ENCODE measurements around the gene GCAT. TPM values are rescaled to one million over a fixed set of nuclear protein-coding genes. Genes with fewer than 3 reads are reported as not detected.

The GCAT gene
- total and polyA plus RNA-seq, 4 donors, result 20.7 to 32.6 (median 29.8) TPM

GRCh38 chr22:37790234-37790633 lies 17.5 kb upstream of the GCAT start (continued):
- TF ChIP-seq ATF3 (IDR thresholded peaks at IDR 0.05), result no peak
- TF ChIP-seq, protein P1, sequence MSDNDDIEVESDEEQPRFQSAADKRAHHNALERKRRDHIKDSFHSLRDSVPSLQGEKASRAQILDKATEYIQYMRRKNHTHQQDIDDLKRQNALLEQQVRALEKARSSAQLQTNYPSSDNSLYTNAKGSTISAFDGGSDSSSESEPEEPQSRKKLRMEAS (IDR thresholded peaks at IDR 0.05), result no peak
- no peak for TF ChIP-seq HNF4G (IDR thresholded peaks at IDR 0.05)
- TF ChIP-seq YY1 (IDR thresholded peaks at IDR 0.05), result no peak

- Histone ChIP-seq H3K4me3 (ENCODE audit: low read depth in 1 of 3, low read length in 3 of 3) (no peak overlapping the region), H3K27me3 (ENCODE audit: control insufficient read depth in 4 of 4, insufficient read depth in 4 of 4, low read length in 3 of 4) (no peaks in the 10 kb centered on the region), H3K27ac (ENCODE audit: low read depth in 1 of 2, low read length in 2 of 2) (no peak overlapping the region), H3K4me1 (ENCODE audit: control insufficient read depth in 4 of 4, insufficient read depth in 4 of 4, low read length in 3 of 4) (peaks cover 0 to 2% (median 0%) of the 10 kb centered on the region in 4 donors), H3K9me3 (ENCODE audit: control insufficient read depth in 4 of 4, low read length in 3 of 4) (no peaks in the 10 kb centered on the region), H3K36me3 (ENCODE audit: control insufficient read depth in 4 of 4, insufficient read depth in 3 of 4, low read depth in 1 of 4, low read length in 3 of 4) (no peaks in the 10 kb centered on the region), H3K9ac (ENCODE audit: low read depth in 1 of 2, low read length in 2 of 2) (no peak overlapping the region)
- WGBS, result 80% methylated on average over 6 of the region's 6 CpGs
- TF ChIP-seq, protein P1 (IDR thresholded peaks at IDR 0.05), result no peak
- TF ChIP-seq RAD21 (IDR thresholded peaks at IDR 0.05), result no peak
- no peak for TF ChIP-seq HNF4G (IDR thresholded peaks at IDR 0.05)
- TF ChIP-seq, protein P2, sequence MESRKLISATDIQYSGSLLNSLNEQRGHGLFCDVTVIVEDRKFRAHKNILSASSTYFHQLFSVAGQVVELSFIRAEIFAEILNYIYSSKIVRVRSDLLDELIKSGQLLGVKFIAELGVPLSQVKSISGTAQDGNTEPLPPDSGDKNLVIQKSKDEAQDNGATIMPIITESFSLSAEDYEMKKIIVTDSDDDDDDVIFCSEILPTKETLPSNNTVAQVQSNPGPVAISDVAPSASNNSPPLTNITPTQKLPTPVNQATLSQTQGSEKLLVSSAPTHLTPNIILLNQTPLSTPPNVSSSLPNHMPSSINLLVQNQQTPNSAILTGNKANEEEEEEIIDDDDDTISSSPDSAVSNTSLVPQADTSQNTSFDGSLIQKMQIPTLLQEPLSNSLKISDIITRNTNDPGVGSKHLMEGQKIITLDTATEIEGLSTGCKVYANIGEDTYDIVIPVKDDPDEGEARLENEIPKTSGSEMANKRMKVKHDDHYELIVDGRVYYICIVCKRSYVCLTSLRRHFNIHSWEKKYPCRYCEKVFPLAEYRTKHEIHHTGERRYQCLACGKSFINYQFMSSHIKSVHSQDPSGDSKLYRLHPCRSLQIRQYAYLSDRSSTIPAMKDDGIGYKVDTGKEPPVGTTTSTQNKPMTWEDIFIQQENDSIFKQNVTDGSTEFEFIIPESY (IDR thresholded peaks at IDR 0.05), result no peak
- TF ChIP-seq ATF3 (IDR thresholded peaks at IDR 0.05), result no peak
- TF ChIP-seq NR2F2 (IDR thresholded peaks at IDR 0.05), result no peak
- TF ChIP-seq TAF1 (conservative IDR thresholded peaks at IDR 0.05), result no peak
- TF ChIP-seq JUND (IDR thresholded peaks at IDR 0.05), result no peak
- TF ChIP-seq FOXA1 (IDR thresholded peaks at IDR 0.05), result no peak
- TF ChIP-seq EGR1 (IDR thresholded peaks at IDR 0.05; ENCODE audit: low read depth in 2 of 2), result no peak
- TF ChIP-seq SP1 (IDR thresholded peaks at IDR 0.05), result no peak
- no peak for TF ChIP-seq HNF4A (conservative IDR thresholded peaks at IDR 0.05)
- no peak for DNase-seq (ENCODE audit: low spot score)
These were observed 15.2 kb upstream of the GCAT start for GRCh38 chr22:37792494-37792893.

DNA sequence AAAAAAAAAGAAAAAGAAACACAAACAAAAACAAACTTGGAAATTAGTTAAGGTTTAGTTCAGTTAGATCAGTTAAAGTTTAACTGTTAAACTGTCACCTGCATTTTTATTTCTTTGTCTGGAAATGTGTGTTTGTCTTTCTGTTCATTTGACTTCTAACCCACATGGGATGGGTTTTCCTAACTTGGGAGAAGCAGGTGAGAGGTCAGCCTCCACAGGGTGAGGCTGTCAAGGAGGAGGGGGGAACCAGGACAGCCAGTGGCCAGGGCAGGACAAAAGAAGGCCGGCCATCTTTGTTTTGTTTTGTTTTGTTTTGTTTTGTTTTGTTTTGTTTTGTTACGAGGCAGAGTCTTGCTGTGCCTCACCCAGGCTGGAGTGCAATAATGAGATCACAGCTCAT lies 13.4 kb upstream of the GCAT start:
- 79% methylated on average over 2 of the region's 2 CpGs for WGBS
- H3K27ac ChIP-seq (ENCODE audit: low read depth in 1 of 2, low read length in 2 of 2), result no peak overlapping the region
- H3K27me3 ChIP-seq (ENCODE audit: control insufficient read depth in 4 of 4, insufficient read depth in 4 of 4, low read length in 3 of 4), result no peaks in the 10 kb centered on the region
- TF ChIP-seq GABPA (IDR thresholded peaks at IDR 0.05 in 1 of 2, conservative IDR thresholded peaks at IDR 0.05 in 1 of 2) (no peak), HNF4A (conservative IDR thresholded peaks at IDR 0.05) (peak in 1 of 2 donors; percentile 6), SP1 (IDR thresholded peaks at IDR 0.05) (peak; percentile 28), RXRA (IDR thresholded peaks at IDR 0.05) (peak; percentile 60 to 71)
- TF ChIP-seq, protein P3, sequence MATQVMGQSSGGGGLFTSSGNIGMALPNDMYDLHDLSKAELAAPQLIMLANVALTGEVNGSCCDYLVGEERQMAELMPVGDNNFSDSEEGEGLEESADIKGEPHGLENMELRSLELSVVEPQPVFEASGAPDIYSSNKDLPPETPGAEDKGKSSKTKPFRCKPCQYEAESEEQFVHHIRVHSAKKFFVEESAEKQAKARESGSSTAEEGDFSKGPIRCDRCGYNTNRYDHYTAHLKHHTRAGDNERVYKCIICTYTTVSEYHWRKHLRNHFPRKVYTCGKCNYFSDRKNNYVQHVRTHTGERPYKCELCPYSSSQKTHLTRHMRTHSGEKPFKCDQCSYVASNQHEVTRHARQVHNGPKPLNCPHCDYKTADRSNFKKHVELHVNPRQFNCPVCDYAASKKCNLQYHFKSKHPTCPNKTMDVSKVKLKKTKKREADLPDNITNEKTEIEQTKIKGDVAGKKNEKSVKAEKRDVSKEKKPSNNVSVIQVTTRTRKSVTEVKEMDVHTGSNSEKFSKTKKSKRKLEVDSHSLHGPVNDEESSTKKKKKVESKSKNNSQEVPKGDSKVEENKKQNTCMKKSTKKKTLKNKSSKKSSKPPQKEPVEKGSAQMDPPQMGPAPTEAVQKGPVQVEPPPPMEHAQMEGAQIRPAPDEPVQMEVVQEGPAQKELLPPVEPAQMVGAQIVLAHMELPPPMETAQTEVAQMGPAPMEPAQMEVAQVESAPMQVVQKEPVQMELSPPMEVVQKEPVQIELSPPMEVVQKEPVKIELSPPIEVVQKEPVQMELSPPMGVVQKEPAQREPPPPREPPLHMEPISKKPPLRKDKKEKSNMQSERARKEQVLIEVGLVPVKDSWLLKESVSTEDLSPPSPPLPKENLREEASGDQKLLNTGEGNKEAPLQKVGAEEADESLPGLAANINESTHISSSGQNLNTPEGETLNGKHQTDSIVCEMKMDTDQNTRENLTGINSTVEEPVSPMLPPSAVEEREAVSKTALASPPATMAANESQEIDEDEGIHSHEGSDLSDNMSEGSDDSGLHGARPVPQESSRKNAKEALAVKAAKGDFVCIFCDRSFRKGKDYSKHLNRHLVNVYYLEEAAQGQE (IDR thresholded peaks at IDR 0.05), result no peak
- no peaks in the 10 kb centered on the region for H3K9me3 ChIP-seq (ENCODE audit: control insufficient read depth in 4 of 4, low read length in 3 of 4)
- H3K9ac ChIP-seq (ENCODE audit: low read depth in 1 of 2, low read length in 2 of 2), result no peak overlapping the region
- H3K4me1 ChIP-seq (ENCODE audit: control insufficient read depth in 4 of 4, insufficient read depth in 4 of 4, low read length in 3 of 4), result peaks cover 0 to 2% (median 0%) of the 10 kb centered on the region in 4 donors
- DNase-seq (ENCODE audit: low spot score), result no peak
- H3K4me3 ChIP-seq (ENCODE audit: low read depth in 1 of 3, low read length in 3 of 3), result no peak overlapping the region
- no peaks in the 10 kb centered on the region for H3K36me3 ChIP-seq (ENCODE audit: control insufficient read depth in 4 of 4, insufficient read depth in 3 of 4, low read depth in 1 of 4, low read length in 3 of 4)
